Tongue (tissue), 2 donors: ENCODE results near the gene DARS1. TPM values are rescaled to one million over a fixed set of nuclear protein-coding genes. Genes with fewer than 3 reads are reported as not detected.
A peak's percentile ranks its signal among the peaks of the same experiment; 100 is the strongest.
"Not testable (repeated sequence)": the region's sequence is repeated elsewhere in the genome, so short reads cannot be mapped to it uniquely, and the experiment has no call there.

ENCODE experiments used
- DNase-seq: peaks from one replicate; pipeline ENCODE4 v3.0.0-alpha.2; 2015
- total RNA-seq: library from RNA; depleted of rRNA; stranded (reverse); fragments of >200 nt; gene quantifications from one replicate; pipeline ENCODE4 v1.2.3, GENCODE V29; 2014

DARS1 gene
- total RNA-seq, 1 donor from 2014 or later: 88.5 TPM

DNA sequence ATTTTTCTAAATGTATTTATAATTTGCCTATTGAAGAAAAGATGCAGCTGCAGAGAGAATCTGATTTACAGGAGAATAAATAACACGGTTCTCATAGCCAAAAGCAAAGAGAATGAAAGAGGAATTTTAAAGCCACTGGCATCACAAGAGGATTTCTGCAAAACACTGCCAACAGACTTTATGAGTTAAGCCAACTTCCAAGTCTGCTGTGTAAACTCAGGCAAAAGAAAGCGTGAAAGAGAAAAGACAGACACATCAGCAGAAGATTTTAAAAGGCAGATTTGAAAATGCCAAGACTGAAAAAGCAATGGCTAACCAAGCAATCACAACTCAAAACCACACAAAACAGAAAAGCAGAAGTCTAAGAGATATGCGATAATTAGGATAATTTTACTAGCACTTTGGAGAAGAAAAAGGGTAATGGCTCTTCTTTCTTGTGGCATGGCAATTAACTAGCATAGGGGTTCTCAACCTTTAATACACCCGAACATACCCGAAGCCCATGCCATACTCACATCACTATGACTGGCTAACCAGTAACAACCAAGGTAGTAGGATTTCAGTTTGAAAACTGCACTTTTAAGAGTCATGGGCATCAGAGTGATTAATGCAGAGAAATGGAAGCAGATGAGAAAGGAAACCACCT lies 4.9 kb downstream of the DARS1 start:
- DNase-seq: no peak

DNA sequence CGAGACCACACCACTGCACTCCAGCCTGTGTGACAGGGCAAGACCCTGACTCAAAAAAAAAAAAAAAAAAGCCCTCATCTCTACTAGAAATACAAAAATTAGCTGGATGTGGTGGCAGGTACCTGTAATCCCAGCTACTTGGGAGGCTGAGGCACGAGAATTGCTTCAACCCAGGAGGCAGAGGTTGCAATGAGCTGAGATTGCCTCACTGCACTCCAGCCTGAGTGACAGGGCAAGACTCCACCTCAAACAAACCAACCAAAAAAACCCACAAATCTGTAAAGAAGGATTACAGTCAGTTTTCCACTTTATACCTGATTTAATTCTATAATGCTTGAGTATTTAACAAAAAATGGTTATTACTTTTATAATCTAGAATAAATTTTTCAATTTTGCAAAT lies 9.7 kb downstream of the DARS1 start:
- no peak for DNase-seq

DNA sequence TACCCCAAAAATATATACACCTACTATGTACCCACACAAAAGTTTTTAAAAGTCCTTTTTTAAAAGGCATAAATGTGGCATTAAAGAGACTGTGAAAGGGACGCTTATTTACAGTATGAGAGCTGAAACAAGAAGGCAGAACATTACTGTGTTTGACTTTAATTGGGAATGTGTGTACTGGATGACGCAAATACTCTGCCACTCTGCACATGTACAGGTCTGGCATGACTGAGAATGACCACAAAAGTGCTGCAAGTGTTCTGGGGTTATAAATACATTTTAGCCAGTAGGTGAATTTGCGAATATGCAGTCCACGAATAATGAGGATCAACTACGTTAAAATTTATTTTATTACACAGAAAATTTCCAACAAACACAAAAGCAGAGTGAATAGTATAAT lies 11.4 kb downstream of the DARS1 start:
- no peak for DNase-seq

DNA sequence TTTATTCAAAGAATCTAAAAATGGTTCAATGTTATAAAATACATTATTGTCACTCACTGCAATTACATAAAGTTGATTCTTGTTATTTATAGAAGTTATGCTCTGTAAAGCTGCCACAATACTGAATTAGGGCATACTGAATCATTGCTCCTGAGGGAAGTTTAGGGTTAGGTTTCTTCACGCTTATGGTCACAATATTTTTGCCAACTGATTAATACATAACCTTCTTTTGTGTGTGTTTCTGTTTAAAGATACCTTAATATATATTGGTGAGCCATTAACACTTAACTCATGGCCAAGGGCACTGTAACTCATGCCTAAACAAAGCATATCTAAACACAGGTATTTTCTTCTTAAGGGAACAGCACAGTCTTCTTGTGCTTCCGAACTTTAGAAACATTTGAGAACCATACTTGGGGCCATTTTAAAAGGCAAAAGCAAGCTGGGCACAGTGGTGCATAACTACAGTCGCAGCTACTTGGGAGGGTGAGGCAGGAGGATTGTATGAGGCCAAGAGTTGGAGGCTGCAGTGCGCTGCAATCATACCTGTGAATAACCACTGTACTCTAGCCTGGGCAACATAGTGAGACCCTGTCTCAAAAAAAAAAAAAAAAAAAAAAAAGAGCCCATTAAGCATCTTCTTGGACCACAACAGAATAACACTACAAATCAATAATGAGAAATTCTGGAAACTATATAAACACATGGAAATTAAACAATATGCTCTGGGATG lies 15.6 kb downstream of the DARS1 start:
- no peak for DNase-seq

DNA sequence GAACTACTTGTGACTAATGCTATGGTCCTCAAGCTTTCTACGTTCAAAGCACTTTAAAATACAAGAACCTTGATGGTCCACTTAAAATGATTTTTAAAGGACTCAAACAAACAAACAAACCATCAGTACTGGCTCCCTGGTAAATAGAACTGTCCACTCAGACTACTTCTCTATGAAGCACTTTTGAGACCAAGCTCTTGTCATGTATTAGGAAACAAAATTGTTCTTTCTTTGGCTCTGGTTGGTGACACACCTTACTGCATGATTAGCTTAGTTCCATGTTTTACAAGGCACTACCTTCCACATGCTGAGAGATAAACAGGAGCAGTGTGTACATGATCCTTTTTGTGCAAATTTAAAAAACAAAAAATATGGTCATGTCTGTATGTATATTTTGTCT lies 19.7 kb downstream of the DARS1 start:
- DNase-seq: no peak

GRCh38 chr2:135964404-135964803 lies 21.0 kb downstream of the DARS1 start:
- DNase-seq: not testable (repeated sequence)

GRCh38 chr2:135963841-135964240 lies 21.6 kb downstream of the DARS1 start:
- no peak for DNase-seq

- DNase-seq: no peak
Measured at GRCh38 chr2:135962366-135963123, 22.9 kb downstream of the DARS1 start.

GRCh38 chr2:135960656-135961551 lies 24.5 kb downstream of the DARS1 start:
- peak; percentile 79 for DNase-seq

- no peak for DNase-seq
Measured at GRCh38 chr2:135960150-135960549, 25.3 kb downstream of the DARS1 start.

DNA sequence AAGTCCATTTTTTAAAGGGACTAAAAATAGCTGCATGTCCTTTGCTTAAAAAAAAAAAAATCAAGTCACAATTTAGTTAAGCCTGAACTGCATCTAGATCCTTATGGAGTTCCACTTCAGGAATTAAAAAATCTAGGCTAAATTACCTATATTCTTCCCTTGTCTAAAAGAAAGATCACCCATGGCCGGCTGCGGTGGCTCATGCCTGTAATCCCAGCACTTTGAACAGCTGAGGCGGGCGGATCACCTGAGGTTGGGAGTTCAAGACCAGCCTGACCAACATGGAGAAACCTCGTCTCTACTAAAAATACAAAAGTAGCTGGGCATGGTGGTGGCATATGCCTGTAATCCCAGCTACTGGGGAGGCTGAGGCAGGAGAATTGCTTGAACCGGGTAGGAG lies 26.5 kb downstream of the DARS1 start:
- not testable (repeated sequence) for DNase-seq

DNA sequence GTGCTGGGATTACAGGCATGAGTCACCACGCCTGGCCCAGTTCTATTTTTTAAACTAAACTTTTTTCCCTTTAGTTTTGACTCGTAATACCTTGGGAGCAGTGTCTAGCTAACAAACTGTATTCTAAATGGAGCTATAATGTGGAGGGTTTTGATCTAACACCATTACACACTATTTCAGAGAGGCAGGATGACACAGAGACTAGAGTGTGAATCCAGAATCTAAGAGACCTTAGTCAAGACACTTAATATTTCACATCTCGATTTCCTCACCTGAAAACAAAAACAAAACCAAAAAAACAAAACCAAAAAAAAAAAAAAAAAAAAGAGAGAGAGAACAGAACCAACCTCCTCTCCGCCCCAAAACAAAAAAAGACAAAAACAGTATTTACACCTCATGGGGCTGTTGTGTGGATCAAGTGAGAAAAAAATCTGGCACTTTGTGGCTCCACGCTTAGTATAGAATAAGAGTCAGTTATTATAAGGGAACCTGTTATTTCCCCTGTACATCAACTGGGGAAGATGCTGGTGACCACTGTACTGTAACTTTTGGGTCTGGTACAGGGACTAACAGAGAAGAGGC lies 31.3 kb downstream of the DARS1 start:
- no peak for DNase-seq

DNA sequence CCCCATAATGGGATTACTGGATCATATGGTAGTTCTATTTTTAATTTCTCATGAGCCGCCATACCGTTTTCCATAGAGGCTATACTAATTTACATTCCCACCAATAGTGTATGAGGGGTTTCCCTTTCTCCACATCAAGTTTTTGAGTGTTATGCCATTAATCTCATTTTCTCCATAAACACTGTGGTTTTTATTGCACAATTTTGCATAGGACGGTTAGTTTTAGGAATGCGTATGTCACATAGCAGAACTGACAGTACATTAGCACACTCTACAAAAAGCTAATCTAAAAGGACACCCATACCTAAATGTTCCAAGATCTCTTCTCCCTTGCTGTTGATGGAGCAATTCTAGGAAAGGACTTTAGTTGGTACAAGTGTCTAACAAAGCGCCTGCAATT lies 32.5 kb downstream of the DARS1 start:
- DNase-seq: no peak

GRCh38 chr2:135951041-135951583 lies 34.3 kb downstream of the DARS1 start:
- DNase-seq: no peak

- no peak for DNase-seq
Measured at GRCh38 chr2:135949451-135950234, 35.8 kb downstream of the DARS1 start.

DNA sequence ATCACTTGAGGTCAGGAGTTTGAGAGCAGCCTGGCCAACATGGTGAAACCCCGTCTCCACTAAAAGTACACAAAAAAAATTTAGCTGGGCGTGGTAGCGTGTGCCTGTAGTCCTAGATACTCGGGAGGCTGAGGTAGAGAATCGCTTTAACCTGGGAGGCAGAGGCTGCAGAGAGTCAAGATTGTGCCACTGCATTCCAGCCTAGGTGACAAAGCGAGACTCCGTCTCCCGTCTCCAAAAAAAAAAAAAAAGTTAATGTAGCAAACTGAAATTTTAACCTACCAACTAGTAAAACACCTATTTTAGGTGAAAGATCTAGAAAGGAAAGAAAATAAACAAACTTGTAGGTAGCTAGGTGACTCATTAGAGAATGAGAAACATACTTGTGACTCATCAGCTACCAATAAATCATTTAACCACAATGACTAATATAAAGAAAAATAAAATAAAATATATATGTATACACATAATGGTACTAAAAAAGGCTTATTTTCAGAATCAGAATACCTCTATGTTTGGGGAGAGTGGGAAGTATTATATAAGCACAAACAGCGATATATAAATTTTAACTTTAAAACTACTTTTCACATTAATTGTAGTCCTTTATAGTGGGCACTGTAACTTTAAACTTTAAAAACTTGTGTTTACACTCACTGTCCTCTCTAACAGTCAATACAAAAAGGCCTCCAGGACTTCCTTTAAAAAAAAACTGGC lies 36.6 kb downstream of the DARS1 start:
- no peak for DNase-seq

- DNase-seq: no peak
Measured at GRCh38 chr2:135948141-135948540, 37.3 kb downstream of the DARS1 start.

DNA sequence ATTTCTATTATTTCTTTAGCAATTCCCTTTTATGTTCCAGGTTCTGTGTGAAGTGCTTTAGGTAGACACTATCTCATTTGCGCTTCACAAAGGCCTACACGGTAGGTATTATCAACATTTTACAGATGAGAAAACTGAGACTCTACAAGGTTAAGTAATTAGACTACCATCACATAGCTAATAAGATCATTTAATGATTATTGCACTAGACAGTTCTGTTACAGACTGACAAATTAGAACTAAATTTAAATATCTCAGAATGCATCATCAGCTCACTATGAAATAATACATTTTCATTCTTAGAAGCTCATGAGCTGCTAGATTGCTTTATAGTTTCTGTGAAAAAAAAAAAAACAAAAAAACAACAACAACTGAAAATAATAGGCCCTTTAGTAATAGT lies 37.9 kb downstream of the DARS1 start:
- no peak for DNase-seq

GRCh38 chr2:135945526-135945925 lies 39.9 kb downstream of the DARS1 start:
- no peak for DNase-seq

GRCh38 chr2:135944625-135945024 lies 40.8 kb downstream of the DARS1 start:
- no peak for DNase-seq
